Measurements from ENCODE around the gene PGAM5.
A peak's percentile ranks its signal among the peaks of the same experiment; 100 is the strongest.

The PGAM5 gene

GRCh38 chr12:132710405-132711079, at the start of gene PGAM5:
Gene PGAM5 (plus strand): TSS chr12:132710842. CDS start chr12:132710877, 35 bp downstream.
- Mint-ChIP-seq H3K36me3 (peaks cover 3% of the 10 kb centered on the region), H3K9me3 (ENCODE audit: low read depth) (peaks cover 4% of the 10 kb centered on the region), H3K27ac (peak within 1 kb of the TSS; percentile 80), H3K4me1 (ENCODE audit: low read depth) (peaks cover 26% of the 10 kb centered on the region), H3K27me3 (no peaks in the 10 kb centered on the region), H3K4me3 (peak within 1 kb of the TSS; percentile 91)

DNA sequence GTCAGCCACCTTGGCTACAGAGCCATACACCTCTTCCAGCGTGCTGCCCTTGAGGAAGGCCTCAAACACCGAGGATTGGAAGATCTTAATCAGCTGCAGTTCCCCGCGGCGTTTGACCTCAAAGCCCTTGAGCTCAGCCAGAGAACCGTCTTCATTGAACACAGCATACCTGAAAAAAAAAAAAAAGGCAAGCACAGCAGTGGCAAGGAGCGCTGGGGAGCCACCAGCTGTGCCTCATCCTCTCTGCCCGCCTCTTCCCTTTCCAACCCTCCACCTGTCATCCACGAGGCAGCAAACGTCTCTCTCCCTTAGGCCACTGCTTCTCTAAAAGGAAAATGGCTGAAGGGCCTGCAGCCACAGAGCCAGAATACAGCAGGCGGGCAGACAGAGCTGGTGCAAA, 49.6 kb upstream of the PGAM5 start:
- H3K36me3 Mint-ChIP-seq = peaks cover 13% of the 10 kb centered on the region
- no peak overlapping the region for H3K27ac Mint-ChIP-seq
- H3K27me3 Mint-ChIP-seq = no peaks in the 10 kb centered on the region
- no peak overlapping the region for H3K4me3 Mint-ChIP-seq
- H3K4me1 Mint-ChIP-seq (ENCODE audit: low read depth) = peaks cover 11% of the 10 kb centered on the region
- H3K9me3 Mint-ChIP-seq (ENCODE audit: low read depth) = no peaks in the 10 kb centered on the region

- no peak overlapping the region for H3K27ac Mint-ChIP-seq
- H3K27me3 Mint-ChIP-seq = no peaks in the 10 kb centered on the region
Measured at GRCh38 chr12:132661972-132662371, 48.7 kb upstream of the PGAM5 start.

GRCh38 chr12:132662901-132663755, 47.5 kb upstream of the PGAM5 start:
- peaks cover 11% of the 10 kb centered on the region for H3K4me1 Mint-ChIP-seq (ENCODE audit: low read depth)
- H3K27ac Mint-ChIP-seq = no peak overlapping the region
- no peak overlapping the region for H3K4me3 Mint-ChIP-seq
- no peaks in the 10 kb centered on the region for H3K9me3 Mint-ChIP-seq (ENCODE audit: low read depth)
- no peaks in the 10 kb centered on the region for H3K27me3 Mint-ChIP-seq
- peaks cover 16% of the 10 kb centered on the region for H3K36me3 Mint-ChIP-seq

More at GRCh38 chr12:132661972-132662371, 48.7 kb upstream of the PGAM5 start:
- no peaks in the 10 kb centered on the region for H3K9me3 Mint-ChIP-seq (ENCODE audit: low read depth)
- peaks cover 11% of the 10 kb centered on the region for H3K4me1 Mint-ChIP-seq (ENCODE audit: low read depth)
- peaks cover 16% of the 10 kb centered on the region for H3K36me3 Mint-ChIP-seq
- H3K4me3 Mint-ChIP-seq = no peak overlapping the region

DNA sequence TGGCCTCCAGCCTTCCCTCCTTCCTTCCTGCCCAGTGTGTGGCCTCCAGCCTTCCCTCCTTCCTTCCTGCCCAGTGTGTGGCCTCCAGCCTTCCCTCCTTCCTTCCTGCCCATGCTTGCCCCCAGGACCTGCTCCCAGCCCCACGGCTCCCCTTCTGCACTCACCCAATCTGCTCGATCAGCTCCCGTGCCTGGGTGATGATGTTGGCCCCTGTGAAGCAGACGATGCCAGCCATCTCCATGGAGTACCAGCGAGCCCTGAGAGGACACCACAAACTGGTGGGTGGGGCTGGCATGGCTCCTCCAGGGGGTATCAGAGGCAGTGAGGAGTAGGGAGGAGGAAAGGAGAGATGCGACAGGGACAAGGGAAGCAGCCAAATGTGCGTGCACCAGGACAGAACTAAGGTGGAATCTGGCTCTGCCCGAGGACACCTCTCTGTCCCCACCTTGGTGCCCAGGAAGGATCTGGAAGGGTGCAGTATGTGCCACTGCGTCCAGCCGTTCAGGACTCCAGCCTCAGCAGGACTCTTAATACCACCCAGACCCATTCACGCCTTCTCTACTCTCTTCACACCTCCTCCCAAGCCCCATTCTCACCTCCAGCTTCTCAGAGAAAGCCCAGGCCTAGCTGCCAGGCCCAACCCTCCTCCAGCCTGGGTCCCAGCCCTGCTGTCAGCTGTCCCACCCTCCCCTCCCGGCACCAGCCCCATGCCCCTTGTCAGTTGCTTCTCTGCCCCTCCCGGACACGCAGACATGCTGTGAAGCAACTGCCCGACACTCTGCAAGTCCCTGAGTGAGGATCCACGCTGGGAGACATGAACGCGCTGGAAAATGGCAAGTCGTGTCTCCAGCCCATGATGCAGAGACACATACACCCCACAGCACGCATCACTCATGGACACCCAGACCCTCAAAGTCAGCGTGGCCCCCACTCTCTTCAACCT, 46.2 kb upstream of the PGAM5 start:
- no peaks in the 10 kb centered on the region for H3K9me3 Mint-ChIP-seq (ENCODE audit: low read depth)
- H3K27me3 Mint-ChIP-seq = no peaks in the 10 kb centered on the region
- peaks cover 11% of the 10 kb centered on the region for H3K4me1 Mint-ChIP-seq (ENCODE audit: low read depth)
- H3K27ac Mint-ChIP-seq = no peak overlapping the region
- no peak overlapping the region for H3K4me3 Mint-ChIP-seq
- H3K36me3 Mint-ChIP-seq = peaks cover 16% of the 10 kb centered on the region

DNA sequence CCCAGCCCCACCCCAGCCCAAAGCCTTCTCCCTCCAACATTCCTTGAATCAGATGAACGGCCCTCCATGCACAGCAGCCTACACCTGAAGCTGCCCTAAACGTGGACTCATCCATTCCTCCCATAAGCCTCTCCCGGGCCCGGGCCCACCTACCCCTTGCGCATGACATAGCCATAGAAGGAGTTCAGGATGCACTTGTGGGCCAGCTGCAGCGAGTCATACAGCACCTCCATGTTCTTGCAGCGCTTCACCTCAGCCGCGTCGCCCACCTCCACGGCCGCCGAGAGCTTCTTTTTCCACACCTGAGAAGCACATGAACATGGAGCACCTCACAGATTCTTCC, 45.5 kb upstream of the PGAM5 start:
- Mint-ChIP-seq H3K27me3 (no peaks in the 10 kb centered on the region), H3K27ac (no peak overlapping the region), H3K36me3 (peaks cover 16% of the 10 kb centered on the region), H3K4me3 (no peak overlapping the region), H3K9me3 (ENCODE audit: low read depth) (no peaks in the 10 kb centered on the region), H3K4me1 (ENCODE audit: low read depth) (peaks cover 8% of the 10 kb centered on the region)

- H3K4me3 Mint-ChIP-seq = no peak overlapping the region
- H3K27ac Mint-ChIP-seq = no peak overlapping the region
- peaks cover 5% of the 10 kb centered on the region for H3K4me1 Mint-ChIP-seq (ENCODE audit: low read depth)
- no peaks in the 10 kb centered on the region for H3K27me3 Mint-ChIP-seq
- H3K36me3 Mint-ChIP-seq = peaks cover 16% of the 10 kb centered on the region
- no peaks in the 10 kb centered on the region for H3K9me3 Mint-ChIP-seq (ENCODE audit: low read depth)
Measured at GRCh38 chr12:132665794-132666193, 44.8 kb upstream of the PGAM5 start.

- H3K9me3 Mint-ChIP-seq (ENCODE audit: low read depth) = no peaks in the 10 kb centered on the region
- no peaks in the 10 kb centered on the region for H3K27me3 Mint-ChIP-seq
- H3K27ac Mint-ChIP-seq = no peak overlapping the region
- no peaks in the 10 kb centered on the region for H3K4me1 Mint-ChIP-seq (ENCODE audit: low read depth)
- H3K36me3 Mint-ChIP-seq = peaks cover 17% of the 10 kb centered on the region
- H3K4me3 Mint-ChIP-seq = no peak overlapping the region
Measured at GRCh38 chr12:132668191-132669088, 42.2 kb upstream of the PGAM5 start.

DNA sequence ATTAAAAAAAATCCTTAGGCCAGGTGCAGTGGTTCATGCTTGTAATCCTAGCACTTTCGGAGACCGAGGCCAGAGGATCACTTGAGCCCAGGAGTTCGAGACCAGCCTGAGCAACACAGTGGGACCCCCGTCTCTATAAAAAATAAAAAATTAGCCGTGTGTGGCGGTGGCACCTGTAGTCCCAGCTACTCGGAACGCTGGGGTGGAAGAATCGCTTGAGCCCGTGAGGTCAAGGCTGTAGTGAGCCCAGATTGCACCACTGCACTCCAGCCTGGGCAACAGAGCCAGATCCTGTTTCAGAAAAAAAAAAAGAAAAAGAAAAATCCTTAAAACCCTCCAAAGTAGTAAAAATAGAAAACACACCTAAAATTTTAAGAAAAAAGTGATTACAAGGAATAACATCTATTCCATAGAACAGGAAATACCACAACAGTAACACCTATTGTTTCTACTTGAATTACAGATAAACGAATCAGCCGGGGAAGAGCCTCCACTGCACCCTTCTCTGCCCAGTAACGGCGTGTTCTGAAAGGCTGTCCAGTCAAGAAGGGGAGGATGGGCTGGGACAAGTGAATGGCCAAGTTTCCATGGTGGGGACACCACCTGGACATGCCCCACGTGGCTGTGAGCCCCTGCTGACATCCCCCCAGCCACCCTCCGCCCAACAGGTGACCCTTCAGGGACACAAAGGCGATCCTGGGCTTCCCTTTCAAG, 41.3 kb upstream of the PGAM5 start:
- Mint-ChIP-seq H3K4me1 (ENCODE audit: low read depth) (no peaks in the 10 kb centered on the region), H3K27me3 (no peaks in the 10 kb centered on the region), H3K27ac (no peak overlapping the region), H3K9me3 (ENCODE audit: low read depth) (no peaks in the 10 kb centered on the region), H3K36me3 (peaks cover 17% of the 10 kb centered on the region), H3K4me3 (no peak overlapping the region)

GRCh38 chr12:132672116-132672515, 38.5 kb upstream of the PGAM5 start:
- H3K9me3 Mint-ChIP-seq (ENCODE audit: low read depth) = no peaks in the 10 kb centered on the region
- no peak overlapping the region for H3K4me3 Mint-ChIP-seq
- H3K4me1 Mint-ChIP-seq (ENCODE audit: low read depth) = no peaks in the 10 kb centered on the region
- no peaks in the 10 kb centered on the region for H3K27me3 Mint-ChIP-seq
- peaks cover 9% of the 10 kb centered on the region for H3K36me3 Mint-ChIP-seq
- no peak overlapping the region for H3K27ac Mint-ChIP-seq

- Mint-ChIP-seq H3K4me1 (ENCODE audit: low read depth) (no peaks in the 10 kb centered on the region), H3K36me3 (peaks cover 6% of the 10 kb centered on the region), H3K4me3 (no peak overlapping the region), H3K27me3 (no peaks in the 10 kb centered on the region), H3K9me3 (ENCODE audit: low read depth) (no peaks in the 10 kb centered on the region), H3K27ac (no peak overlapping the region)
Measured at GRCh38 chr12:132672678-132673077, 38.0 kb upstream of the PGAM5 start.

DNA sequence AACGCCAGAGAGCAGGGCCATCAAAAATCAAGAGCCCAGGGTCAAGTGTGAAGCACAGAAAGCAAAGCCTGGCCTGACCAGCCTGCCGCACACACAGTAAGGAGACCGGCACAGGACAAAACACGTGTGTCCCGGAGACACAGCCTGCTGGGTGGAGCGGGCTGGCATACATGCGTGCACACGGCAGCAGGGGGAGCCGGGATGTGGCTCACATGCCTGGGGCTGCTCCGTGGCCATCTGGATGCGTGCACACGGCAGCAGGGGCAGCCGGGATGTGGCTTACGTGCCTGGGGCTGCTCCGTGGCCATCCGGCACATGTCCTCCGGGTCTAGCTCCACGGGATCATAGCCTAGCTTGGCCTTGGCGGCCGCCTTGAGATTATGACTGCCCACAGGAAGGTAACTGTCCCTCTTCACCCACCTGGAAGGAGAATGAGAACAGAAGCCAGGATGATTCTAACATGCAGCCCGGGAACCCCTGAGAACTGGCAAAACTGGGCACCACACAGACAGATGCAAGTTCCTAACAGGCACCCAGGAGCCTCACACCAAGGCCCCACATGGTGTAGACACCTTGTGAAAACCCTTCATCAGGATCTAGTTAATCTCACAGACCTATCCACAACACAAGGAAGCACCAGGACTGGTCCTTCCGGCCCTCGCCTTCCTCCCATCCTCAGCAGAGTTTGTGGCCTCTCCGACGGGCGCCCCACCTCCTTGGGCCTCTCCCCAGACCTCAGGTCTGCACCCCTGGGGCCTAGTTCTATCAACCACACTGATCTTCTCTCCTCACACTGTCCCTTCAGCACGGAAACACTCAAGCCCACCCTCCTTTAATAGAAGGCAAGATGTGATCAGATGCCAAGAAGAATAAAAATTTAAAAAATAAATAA, 37.1 kb upstream of the PGAM5 start:
- no peaks in the 10 kb centered on the region for H3K27me3 Mint-ChIP-seq
- H3K36me3 Mint-ChIP-seq = peaks cover 6% of the 10 kb centered on the region
- H3K4me1 Mint-ChIP-seq (ENCODE audit: low read depth) = no peaks in the 10 kb centered on the region
- no peaks in the 10 kb centered on the region for H3K9me3 Mint-ChIP-seq (ENCODE audit: low read depth)
- no peak overlapping the region for H3K4me3 Mint-ChIP-seq
- no peak overlapping the region for H3K27ac Mint-ChIP-seq

DNA sequence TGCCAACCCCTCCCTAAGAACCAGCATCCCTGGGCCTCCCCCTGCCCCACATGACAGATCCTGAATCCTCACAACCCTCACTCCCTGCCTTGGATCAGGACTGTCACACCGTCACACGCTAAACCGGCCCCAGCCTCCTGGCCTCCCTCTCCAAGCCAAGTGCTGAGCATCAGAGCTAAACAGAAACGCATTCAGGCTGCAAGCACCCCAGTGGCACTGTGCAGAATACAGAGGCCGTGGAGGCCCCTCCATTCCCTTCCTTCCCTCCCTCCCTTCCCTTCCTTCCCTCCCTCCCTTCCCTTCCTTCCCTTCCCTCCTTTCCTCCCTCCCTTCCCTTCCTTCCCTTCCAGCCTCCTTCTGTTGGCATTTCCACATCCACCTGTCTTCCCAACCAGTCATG, 36.1 kb upstream of the PGAM5 start:
- Mint-ChIP-seq H3K27me3 (no peaks in the 10 kb centered on the region), H3K4me3 (no peak overlapping the region), H3K27ac (no peak overlapping the region), H3K4me1 (ENCODE audit: low read depth) (no peaks in the 10 kb centered on the region), H3K9me3 (ENCODE audit: low read depth) (no peaks in the 10 kb centered on the region), H3K36me3 (peaks cover 7% of the 10 kb centered on the region)
